ACHN (cell line): ENCODE results near the gene MAB21L2.

ENCODE experiments used
- DNase-seq: peaks from one replicate; pipeline ENCODE4 v3.0.0-alpha.2; 2015
- in situ Hi-C: cut with HindIII; loops from 2 replicates; pipeline ENCODE4 v1.10.0; 2017; ENCODE audit warnings: low sequenced_read_pairs, low pct_ligation_motif_present, low pct_unique_long_range_greater_than_20kb

The MAB21L2 gene

GRCh38 chr4:150572704-150573504 lies 9.0 kb upstream of the MAB21L2 start:
- in situ Hi-C loops: no loop called here
- no peak for DNase-seq

DNA sequence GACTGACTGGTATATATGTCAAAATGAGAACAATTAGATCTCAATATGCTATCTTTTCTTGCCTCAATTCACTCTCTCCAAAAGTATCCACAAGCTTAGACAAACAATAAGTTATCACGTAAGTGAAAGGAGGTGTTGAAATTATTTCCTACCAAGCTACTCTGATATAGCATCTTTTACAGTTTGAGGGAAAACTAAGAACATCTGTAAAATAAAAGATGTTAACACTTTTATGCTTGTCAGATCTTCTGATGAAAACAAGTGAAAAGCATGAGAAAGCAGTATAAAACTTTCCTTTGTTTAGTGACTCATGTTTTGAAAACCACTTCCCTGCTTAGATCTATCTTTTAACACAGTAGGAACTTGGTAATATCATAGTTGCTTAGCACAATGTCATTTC lies 8.4 kb upstream of the MAB21L2 start:
- in situ Hi-C loops: no loop called here
- DNase-seq: no peak

DNA sequence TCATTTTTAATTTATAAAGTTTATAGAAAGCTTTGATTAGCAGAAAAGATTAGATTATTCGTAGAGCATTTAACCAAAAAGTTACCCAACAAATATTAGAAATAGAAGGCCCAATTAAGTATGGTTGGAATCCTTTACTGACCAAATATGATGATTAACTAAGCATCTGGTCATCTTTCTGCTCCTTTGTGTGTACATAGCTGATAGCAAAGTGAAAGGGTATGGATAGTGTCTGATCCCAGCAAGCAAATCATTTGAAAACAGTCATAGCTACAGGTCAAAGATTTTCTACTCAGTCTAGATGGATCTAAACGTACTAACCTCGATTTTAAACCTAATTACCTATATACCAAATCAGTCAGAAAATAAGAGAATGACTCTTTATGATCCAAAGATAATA lies 7.3 kb upstream of the MAB21L2 start:
- no peak for DNase-seq
- in situ Hi-C loops: no loop called here

DNA sequence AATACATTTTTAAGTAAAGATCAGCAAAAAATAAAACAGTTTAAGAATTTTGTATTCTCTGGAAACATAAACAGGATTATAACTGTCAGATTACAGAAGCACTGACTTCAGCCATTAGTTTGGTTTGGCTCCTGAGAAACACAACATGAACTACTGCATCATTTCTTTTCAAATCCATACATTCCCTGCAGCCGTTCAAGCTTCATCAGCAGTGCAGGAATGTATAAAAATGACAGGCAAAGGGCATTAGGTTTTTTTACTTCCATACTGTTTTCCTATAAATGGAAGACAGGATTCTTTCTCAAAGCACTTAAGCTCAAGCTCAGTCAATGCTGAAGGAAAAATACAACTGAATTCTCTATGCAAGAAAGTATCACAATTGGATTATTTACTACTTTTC lies 4.2 kb upstream of the MAB21L2 start:
- no peak for DNase-seq
- in situ Hi-C loops: no loop called here

DNA sequence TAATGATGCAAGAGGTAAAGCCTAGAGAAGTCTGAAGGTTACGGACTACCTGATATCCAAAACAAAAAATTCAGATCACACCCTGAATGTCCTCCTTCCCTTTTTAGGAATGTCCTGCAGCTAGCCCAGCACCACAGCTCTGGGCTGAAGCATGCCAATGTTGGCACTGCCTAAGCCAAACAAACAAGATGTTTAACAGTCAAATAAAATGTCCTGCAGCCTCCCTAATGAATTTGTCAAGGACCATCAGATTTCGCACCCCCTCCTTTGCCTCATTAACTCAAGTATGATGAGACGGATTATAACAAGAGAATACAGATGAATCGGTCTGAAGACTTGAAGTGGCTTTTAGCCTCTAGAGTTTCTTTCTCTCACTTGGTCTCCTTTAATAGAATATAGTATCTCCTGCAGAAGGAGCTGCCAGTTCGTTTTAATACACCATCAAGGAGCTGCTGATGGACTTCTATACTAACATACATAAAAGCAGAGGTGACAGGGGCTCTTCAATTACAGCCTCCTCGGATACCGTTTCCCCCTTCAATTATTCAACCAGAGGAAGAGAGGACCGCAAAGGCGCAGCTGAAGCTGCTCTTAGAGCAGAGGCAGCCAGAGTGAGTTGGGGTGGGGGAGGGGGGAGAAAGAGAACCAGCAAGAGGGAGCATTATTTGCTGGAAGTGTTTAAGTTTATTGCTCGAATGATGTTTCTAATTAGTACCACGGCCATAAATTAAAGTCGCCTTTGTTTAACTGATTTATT lies 3.0 kb upstream of the MAB21L2 start:
- DNase-seq: peak; percentile 61

GRCh38 chr4:150579551-150580234 lies 2.3 kb upstream of the MAB21L2 start:
- DNase-seq: peak; percentile 58
- in situ Hi-C loops: no loop called here

More for the DNA sequence above, 3.0 kb upstream of the MAB21L2 start:
- in situ Hi-C loops: no loop called here

- in situ Hi-C loops: no loop called here
- DNase-seq: no peak
These were observed 1.6 kb upstream of the MAB21L2 start for GRCh38 chr4:150580306-150580705.

DNA sequence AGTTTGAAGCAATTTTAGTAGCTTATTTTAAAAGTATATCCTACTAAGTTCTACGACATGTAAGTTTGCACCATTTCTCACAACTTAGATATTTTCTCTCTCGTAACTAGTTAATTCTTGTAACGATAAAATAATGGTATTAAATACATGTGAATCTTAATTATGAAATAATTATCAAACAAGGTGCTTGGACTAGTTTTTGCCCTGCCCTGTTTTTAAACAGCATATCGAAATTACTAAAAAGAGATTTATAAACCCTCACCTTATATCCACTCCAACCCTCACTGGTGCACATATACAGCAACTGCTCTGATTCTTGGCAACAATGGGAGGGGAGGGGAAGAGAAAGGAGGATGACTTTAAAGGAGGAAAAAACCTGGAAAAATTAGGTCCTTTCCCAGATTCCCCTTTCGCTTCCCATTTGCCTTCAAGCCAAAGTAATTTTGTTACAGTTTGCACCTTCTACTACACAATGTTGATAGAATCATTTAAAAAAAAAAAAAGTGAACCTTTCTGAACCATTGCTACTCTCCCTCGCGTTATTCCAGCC lies 820 bp upstream of the MAB21L2 start:
- in situ Hi-C loops: no loop called here
- DNase-seq: no peak

GRCh38 chr4:150581641-150582051 lies 305 bp upstream of the MAB21L2 start:
- DNase-seq: no peak
- in situ Hi-C loops: no loop called here

DNA sequence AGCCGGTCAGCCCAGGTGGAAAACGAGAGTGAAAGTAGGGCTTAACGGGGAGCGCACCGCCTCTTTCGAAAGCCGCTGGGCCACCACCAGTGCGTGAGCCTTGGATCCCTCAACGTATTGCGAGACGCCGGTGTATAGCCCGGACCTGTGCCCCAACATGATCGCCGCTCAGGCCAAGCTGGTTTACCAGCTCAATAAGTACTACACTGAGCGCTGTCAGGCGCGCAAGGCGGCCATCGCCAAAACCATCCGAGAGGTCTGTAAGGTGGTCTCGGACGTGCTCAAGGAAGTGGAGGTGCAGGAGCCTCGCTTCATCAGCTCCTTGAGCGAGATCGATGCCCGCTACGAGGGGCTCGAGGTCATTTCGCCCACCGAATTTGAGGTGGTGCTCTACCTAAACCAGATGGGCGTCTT lies 929 bp downstream of the MAB21L2 start:
- no peak for DNase-seq
- in situ Hi-C loops: no loop called here

- DNase-seq: no peak
- in situ Hi-C loops: no loop called here
These were observed 1.5 kb downstream of the MAB21L2 start for GRCh38 chr4:150583287-150584110.

GRCh38 chr4:150584111-150584915 lies 2.4 kb downstream of the MAB21L2 start:
- in situ Hi-C loops: no loop called here
- no peak for DNase-seq

- in situ Hi-C loops: no loop called here
- no peak for DNase-seq
These were observed 3.7 kb downstream of the MAB21L2 start for GRCh38 chr4:150585611-150586010.

GRCh38 chr4:150586162-150586810 lies 4.3 kb downstream of the MAB21L2 start:
- DNase-seq: no peak
- in situ Hi-C loops: no loop called here

DNA sequence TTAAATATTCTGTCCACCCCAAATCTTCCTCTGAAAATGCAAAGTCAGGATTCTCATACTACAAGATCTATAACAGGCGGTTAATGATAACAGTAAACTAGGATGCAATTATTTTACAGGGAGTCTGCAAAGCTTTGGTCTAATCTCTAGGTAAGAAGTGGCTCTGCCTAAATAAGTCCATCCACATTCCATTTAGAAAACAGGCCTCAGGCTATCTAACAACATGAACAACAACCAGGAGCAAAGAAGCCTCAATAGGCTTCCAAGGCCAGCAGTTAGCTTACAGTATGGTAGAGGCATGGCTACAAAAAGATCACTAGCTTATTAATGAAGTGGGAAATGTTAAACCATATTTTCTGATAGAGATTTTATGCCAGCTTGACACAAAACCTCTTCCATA lies 6.4 kb downstream of the MAB21L2 start:
- DNase-seq: no peak
- in situ Hi-C loops: no loop called here

DNA sequence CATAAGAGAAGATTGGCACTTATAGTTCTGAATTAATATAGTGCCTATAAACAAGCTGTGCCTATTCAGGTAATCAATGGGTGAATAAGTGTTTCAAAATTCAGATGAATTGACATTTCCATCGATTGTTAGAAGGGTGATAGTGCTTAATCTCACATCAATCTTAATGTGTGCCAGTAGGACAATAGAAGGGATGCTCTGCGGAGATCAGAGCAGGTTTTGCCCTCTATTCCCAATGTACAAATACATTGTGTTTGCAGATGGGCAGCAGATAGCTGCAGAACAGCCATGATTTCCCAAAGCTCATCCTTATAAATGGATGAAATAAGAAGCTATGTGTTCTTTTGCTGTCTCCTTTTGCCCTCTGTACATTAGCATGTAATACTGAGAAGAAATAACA lies 7.2 kb downstream of the MAB21L2 start:
- in situ Hi-C loops: no loop called here
- no peak for DNase-seq

DNA sequence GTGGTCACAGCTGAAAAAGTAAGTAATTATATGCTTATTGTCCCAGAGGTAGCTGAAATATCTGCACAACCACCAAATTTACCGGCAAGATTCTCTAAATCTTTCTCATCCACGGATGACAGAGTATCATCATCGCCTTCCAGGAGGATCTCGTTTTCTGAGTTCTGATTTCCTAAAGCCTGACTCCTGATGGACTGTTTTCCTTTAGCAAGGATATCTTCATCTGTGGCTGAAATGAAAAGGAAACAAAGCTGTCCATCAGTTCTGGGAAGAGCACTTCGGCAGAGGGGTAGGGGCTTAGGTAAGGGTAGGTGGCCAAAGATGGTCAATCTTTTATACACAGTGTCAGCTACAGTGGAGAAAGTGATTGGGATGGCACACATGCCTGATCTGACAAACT lies 8.7 kb downstream of the MAB21L2 start:
- in situ Hi-C loops: no loop called here
- no peak for DNase-seq
